ENCODE data around the gene INAFM2.
A peak's percentile ranks its signal among the peaks of the same experiment; 100 is the strongest.

Gene INAFM2

GRCh38 chr15:40330368-40330836 lies 6.9 kb downstream of the INAFM2 start:
- DNase-seq, result no peak

GRCh38 chr15:40331026-40331425 lies 7.5 kb downstream of the INAFM2 start:
- no peak for DNase-seq

- no peak for DNase-seq
Measured at GRCh38 chr15:40331637-40332036, 8.1 kb downstream of the INAFM2 start.

- DNase-seq, result no peak
Measured at GRCh38 chr15:40332113-40332781, 8.8 kb downstream of the INAFM2 start.

GRCh38 chr15:40333922-40334492 lies 10.5 kb downstream of the INAFM2 start:
- DNase-seq, result no peak

GRCh38 chr15:40334541-40334940 lies 11.0 kb downstream of the INAFM2 start:
- DNase-seq, result no peak

- no peak for DNase-seq
Measured at GRCh38 chr15:40334941-40335795, 11.7 kb downstream of the INAFM2 start.

GRCh38 chr15:40335938-40336743 lies 12.6 kb downstream of the INAFM2 start:
- no peak for DNase-seq

GRCh38 chr15:40336744-40337122 lies 13.2 kb downstream of the INAFM2 start:
- no peak for DNase-seq

GRCh38 chr15:40337597-40337996 lies 14.1 kb downstream of the INAFM2 start:
- no peak for DNase-seq

- peak; percentile 77 for DNase-seq
Measured at GRCh38 chr15:40338041-40338657, 14.7 kb downstream of the INAFM2 start.

- DNase-seq, result no peak
Measured at GRCh38 chr15:40338921-40339620, 15.6 kb downstream of the INAFM2 start.

GRCh38 chr15:40339621-40339945 lies 16.1 kb downstream of the INAFM2 start:
- no peak for DNase-seq

GRCh38 chr15:40340038-40340739 lies 16.7 kb downstream of the INAFM2 start:
- DNase-seq, result no peak

GRCh38 chr15:40340740-40341400 lies 17.4 kb downstream of the INAFM2 start, which contains the start of gene CCDC9B:
CCDC9B (minus strand) TSS chr15:40340939; CDS start chr15:40340819, 120 bp downstream.
- no peak for DNase-seq

GRCh38 chr15:40342416-40343320 lies 19.2 kb downstream of the INAFM2 start:
- DNase-seq, result no peak

- no peak for DNase-seq
Measured at GRCh38 chr15:40343512-40343911, 20.0 kb downstream of the INAFM2 start.

GRCh38 chr15:40344217-40344616 lies 20.7 kb downstream of the INAFM2 start:
- no peak for DNase-seq

- DNase-seq, result peak; percentile 71
Measured at GRCh38 chr15:40344631-40345120, 21.2 kb downstream of the INAFM2 start.
